Neutrophil (primary cell): ENCODE data around the gene ACHE.
"Not testable (repeated sequence)": the region's sequence is repeated elsewhere in the genome, so short reads cannot be mapped to it uniquely, and the experiment has no call there.

Experiments used
- H3K27ac ChIP-seq: fragments of 200-600 bp; sonication (generic); 2 replicates; pipeline ENCODE4 v1.5.1; 2016; ENCODE audit warnings: mild to moderate bottlenecking, moderate library complexity
- H3K27me3 ChIP-seq: fragments of 200-600 bp; sonication (generic); 2 replicates; pipeline ENCODE4 v1.6.0; 2016; ENCODE audit warnings: mild to moderate bottlenecking
- H3K36me3 ChIP-seq: fragments of 200-600 bp; sonication (generic); 2 replicates; pipeline ENCODE4 v1.5.1; 2017
- H3K4me1 ChIP-seq, 2 experiments: fragments of 200-600 bp in 1 of 2; sonication (generic) in 1 of 2; 1 replicate in 1 of 2; 2 replicates in 1 of 2; pipeline versions ENCODE4 v1.5.1 to v1.6.1; 2013 to 2016; ENCODE audit warnings: low read depth in 1 of 2, low read length in 1 of 2, mild to moderate bottlenecking in 1 of 2, moderate library complexity in 1 of 2; ENCODE audit not compliant: control insufficient read depth in 1 of 2, insufficient read depth in 1 of 2
- H3K4me3 ChIP-seq, 2 experiments: fragments of 200-600 bp in 1 of 2; sonication (generic) in 1 of 2; 1 replicate in 1 of 2; 2 replicates in 1 of 2; pipeline ENCODE4 v1.5.1; 2013 to 2016; ENCODE audit warnings: low read depth in 1 of 2, low read length in 1 of 2, mild to moderate bottlenecking in 1 of 2, moderate library complexity in 1 of 2
- H3K9me3 ChIP-seq: fragments of 200-600 bp; sonication (generic); 2 replicates; pipeline ENCODE4 v1.5.1; 2016
- TF ChIP-seq, protein P1 (sequence below): fragments of 200-600 bp; sonication (generic); IDR thresholded peaks from 2 replicates; pipeline ENCODE4 v1.5.1; 2016; ENCODE audit warnings: antibody characterized with exemption

The ACHE gene

DNA sequence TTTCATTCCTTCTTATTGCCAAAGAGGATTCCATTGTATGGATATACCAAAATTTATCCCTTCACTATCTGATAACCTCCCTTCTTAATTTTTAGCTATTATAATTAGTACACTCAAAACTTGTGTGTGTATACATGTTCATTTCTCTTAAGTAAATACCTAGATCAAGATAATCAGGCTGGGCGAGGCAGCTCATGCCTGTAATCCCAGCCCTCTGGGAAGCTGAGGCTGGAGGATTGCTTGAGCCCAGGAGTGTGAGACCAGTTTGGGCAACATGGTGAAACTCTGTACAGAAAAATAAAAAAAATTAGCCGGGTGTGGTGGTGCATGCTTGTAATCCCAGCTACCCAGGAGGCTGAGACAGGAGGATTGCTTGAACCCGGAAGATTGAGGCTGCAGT lies 15.8 kb upstream of the ACHE start:
- Histone ChIP-seq H3K9me3 (no peaks in the 10 kb centered on the region), H3K27ac (no peak overlapping the region), H3K4me3 (no peak overlapping the region), H3K27me3 (peaks cover 16% of the 10 kb centered on the region), H3K4me1 (peaks cover 6 to 13% of the 10 kb centered on the region in 2 experiments), H3K36me3 (no peaks in the 10 kb centered on the region)
- TF ChIP-seq, protein P1, sequence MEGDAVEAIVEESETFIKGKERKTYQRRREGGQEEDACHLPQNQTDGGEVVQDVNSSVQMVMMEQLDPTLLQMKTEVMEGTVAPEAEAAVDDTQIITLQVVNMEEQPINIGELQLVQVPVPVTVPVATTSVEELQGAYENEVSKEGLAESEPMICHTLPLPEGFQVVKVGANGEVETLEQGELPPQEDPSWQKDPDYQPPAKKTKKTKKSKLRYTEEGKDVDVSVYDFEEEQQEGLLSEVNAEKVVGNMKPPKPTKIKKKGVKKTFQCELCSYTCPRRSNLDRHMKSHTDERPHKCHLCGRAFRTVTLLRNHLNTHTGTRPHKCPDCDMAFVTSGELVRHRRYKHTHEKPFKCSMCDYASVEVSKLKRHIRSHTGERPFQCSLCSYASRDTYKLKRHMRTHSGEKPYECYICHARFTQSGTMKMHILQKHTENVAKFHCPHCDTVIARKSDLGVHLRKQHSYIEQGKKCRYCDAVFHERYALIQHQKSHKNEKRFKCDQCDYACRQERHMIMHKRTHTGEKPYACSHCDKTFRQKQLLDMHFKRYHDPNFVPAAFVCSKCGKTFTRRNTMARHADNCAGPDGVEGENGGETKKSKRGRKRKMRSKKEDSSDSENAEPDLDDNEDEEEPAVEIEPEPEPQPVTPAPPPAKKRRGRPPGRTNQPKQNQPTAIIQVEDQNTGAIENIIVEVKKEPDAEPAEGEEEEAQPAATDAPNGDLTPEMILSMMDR = no peak

DNA sequence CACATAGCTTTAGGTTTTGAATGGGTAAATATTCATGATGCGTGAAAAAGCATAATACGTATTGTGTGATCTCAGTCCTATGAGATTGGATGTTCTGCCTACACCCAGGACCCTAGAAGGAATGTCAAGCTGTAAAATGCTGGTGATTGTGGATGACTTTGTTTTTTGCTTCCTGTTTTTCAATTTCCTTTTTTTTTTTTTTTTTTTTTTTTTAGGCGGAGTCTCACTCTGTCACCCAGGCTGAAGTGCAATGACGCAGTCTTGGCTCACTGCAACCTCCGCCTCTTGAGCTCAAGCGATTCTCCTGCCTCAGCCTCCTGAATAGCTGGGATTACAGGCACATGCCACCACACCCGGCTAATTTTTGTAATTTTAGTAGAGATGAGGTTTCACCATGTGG lies 14.8 kb upstream of the ACHE start:
- not testable (repeated sequence) for H3K4me3 ChIP-seq
- H3K27ac ChIP-seq = peak overlapping the region; percentile 58
- peaks cover 6 to 13% of the 10 kb centered on the region in 2 experiments for H3K4me1 ChIP-seq

DNA sequence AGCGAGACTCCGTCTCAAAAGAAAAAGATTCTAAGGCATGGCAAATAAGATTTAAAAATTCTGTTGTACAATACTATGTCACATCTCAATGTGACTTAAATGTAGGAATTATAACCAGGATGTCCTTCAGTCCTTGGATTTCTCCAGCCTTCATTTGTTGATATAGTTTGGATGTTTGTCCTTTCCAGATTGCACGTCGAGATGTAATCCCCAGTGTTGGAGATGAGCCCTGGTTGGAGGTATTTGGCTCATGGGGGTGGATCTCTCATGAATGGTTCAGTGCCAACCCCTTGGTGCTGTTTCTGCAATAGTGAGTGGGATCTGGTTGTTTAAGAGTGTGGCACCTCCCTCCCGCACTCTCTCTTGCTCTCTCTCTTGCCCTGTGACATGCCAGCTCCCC lies 12.8 kb upstream of the ACHE start:
- Histone ChIP-seq H3K27me3 (peaks cover 33% of the 10 kb centered on the region), H3K4me3 (no peak overlapping the region), H3K4me1 (peaks cover 6 to 13% of the 10 kb centered on the region in 2 experiments), H3K9me3 (no peaks in the 10 kb centered on the region), H3K36me3 (no peaks in the 10 kb centered on the region), H3K27ac (no peak overlapping the region)
- TF ChIP-seq, protein P1 = no peak

More for the DNA sequence above, 14.8 kb upstream of the ACHE start:
- peaks cover 23% of the 10 kb centered on the region for H3K27me3 ChIP-seq
- H3K9me3 ChIP-seq, H3K36me3 ChIP-seq: not testable (repeated sequence)

DNA sequence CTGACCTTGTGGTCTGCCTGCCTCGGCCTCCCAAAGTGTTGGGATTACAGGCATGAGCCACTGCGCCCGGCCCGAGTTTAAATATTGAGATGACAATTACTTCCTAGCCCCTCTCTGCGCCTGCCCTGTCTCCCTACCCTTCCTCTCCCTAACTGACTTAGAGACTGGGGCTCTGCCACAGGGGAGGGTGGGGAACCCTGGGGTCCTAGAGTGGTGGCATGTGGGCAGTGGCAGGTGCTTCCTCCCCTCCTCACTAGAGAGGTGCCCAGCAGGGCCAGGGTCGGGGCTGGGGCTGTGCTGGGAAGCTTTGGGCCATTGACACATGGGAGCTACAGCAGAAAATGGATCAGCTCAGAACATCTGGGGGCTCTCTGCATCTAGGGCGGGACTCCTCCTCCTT lies 7.0 kb upstream of the ACHE start:
- Histone ChIP-seq H3K4me1 (no peaks in the 10 kb centered on the region), H3K36me3 (no peaks in the 10 kb centered on the region), H3K4me3 (no peak overlapping the region), H3K9me3 (no peaks in the 10 kb centered on the region), H3K27ac (no peak overlapping the region), H3K27me3 (peaks cover 77% of the 10 kb centered on the region)
- TF ChIP-seq, protein P1 = no peak

DNA sequence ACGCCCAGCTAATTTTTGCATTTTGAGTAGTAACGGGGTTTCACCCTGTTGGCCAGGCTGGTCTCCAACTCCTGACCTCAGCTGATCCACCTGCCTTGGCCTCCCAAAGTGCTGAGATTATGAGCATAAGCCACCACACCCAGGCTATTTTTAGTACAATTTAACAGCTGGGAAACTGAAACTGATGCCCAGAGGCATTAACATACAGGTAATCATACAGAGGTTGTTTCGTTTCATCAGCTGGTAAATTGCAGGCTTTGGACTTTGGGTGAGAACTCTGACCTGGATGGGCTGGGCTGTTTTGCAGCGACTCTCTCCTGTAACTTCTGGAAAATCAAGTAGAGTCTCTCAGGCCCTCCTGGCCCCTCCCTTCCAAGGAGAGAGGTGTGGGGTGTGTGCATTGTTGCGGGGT lies 6.2 kb upstream of the ACHE start:
- no peaks in the 10 kb centered on the region for H3K36me3 ChIP-seq
- TF ChIP-seq, protein P1 = no peak
- no peak overlapping the region for H3K27ac ChIP-seq
- peaks cover 0 to 5% of the 10 kb centered on the region in 2 experiments for H3K4me1 ChIP-seq
- H3K27me3 ChIP-seq = peaks cover 77% of the 10 kb centered on the region
- no peak overlapping the region for H3K4me3 ChIP-seq
- H3K9me3 ChIP-seq = no peaks in the 10 kb centered on the region

DNA sequence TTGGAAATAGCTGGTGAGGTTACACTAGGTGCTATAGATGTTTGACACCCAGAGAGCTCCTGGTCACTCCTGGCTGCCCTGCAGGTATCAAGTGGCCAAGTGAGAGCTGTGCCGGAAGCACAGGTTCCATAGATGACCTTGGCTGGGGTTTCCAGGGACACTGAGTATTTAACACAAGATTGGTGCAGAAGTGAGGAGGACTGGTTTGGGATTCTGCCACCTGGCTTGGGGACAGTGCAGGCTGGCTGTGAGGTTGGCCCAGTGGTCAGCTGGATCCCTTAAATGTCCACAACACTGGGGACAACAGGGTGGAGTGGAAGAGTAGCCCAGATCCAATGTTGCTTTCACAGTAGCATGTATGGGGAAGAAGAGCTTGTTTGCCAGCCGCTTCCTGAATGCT lies 5.3 kb upstream of the ACHE start:
- TF ChIP-seq, protein P1 = no peak
- H3K27me3 ChIP-seq = peaks cover 79% of the 10 kb centered on the region

More for the DNA sequence above, 5.3 kb upstream of the ACHE start:
- Histone ChIP-seq H3K9me3 (no peaks in the 10 kb centered on the region), H3K4me1 (peaks cover 7 to 12% of the 10 kb centered on the region in 2 experiments), H3K4me3 (no peak overlapping the region), H3K27ac (no peak overlapping the region), H3K36me3 (no peaks in the 10 kb centered on the region)
